ENCODE results near the gene GJD3. TPM values are rescaled to one million over a fixed set of nuclear protein-coding genes. Genes with fewer than 3 reads are reported as not detected.

Gene GJD3
- total RNA-seq, 2 experiments from 2014 or later = not detected

- CTCF ChIA-PET = no interaction called here
- Mint-ChIP-seq H3K4me3 (no peak overlapping the region), H3K27ac (peak overlapping the region; percentile 60), H3K36me3 (ENCODE audit: low read depth) (peaks cover 42% of the 10 kb centered on the region), H3K9me3 (no peaks in the 10 kb centered on the region), H3K27me3 (no peaks in the 10 kb centered on the region), H3K4me1 (peaks cover 67% of the 10 kb centered on the region)
- no peak for DNase-seq
- POLR2A ChIA-PET = interaction anchor here (0.7 to 2.3 kb wide), 5 partner anchors 10 to 69 kb away, joined by 3 to 8 read pairs (median 4); partner anchors contain the start of gene TOP2A
These were observed 15.7 kb downstream of the GJD3 start for GRCh38 chr17:40348562-40349476.

DNA sequence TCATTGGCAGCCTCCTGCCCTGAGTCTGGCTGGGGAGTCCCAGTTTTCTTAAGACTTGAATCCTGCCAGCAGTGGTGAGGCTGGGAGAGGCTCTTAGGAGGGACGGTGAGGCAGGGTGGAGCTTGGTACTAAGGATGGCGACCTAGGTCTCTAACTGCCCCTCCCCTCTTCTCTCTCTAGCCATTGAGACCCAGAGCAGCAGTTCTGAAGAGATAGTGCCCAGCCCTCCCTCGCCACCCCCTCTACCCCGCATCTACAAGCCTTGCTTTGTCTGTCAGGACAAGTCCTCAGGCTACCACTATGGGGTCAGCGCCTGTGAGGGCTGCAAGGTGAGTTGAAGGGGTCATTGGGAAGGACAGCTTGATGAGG, 16.4 kb downstream of the GJD3 start:
- CTCF ChIA-PET = no interaction called here
- Mint-ChIP-seq H3K4me1 (peaks cover 72% of the 10 kb centered on the region), H3K27ac (peak overlapping the region; percentile 59), H3K4me3 (no peak overlapping the region), H3K27me3 (no peaks in the 10 kb centered on the region), H3K9me3 (no peaks in the 10 kb centered on the region), H3K36me3 (ENCODE audit: low read depth) (peaks cover 49% of the 10 kb centered on the region)
- no peak for DNase-seq
- POLR2A ChIA-PET = interaction anchor here (0.7 to 2.3 kb wide), 5 partner anchors 9 to 70 kb away, joined by 3 to 8 read pairs (median 4); partner anchors contain the start of gene TOP2A

- no peak overlapping the region for H3K4me3 Mint-ChIP-seq
- no peak for DNase-seq
- peaks cover 72% of the 10 kb centered on the region for H3K4me1 Mint-ChIP-seq
- no peaks in the 10 kb centered on the region for H3K9me3 Mint-ChIP-seq
- ChIA-PET CTCF (no interaction called here), POLR2A (interaction anchor here (0.9 to 3.6 kb wide), 5 partner anchors 8 to 70 kb away, joined by 3 to 13 read pairs (median 4); partner anchors contain the start of gene TOP2A)
- H3K27ac Mint-ChIP-seq = peak overlapping the region; percentile 59
- H3K36me3 Mint-ChIP-seq (ENCODE audit: low read depth) = peaks cover 50% of the 10 kb centered on the region
- H3K27me3 Mint-ChIP-seq = no peaks in the 10 kb centered on the region
These were observed 17.0 kb downstream of the GJD3 start for GRCh38 chr17:40347319-40348135.

GRCh38 chr17:40346765-40347158, 17.8 kb downstream of the GJD3 start:
- POLR2A ChIA-PET = interaction anchor here (1.4 to 3.6 kb wide), 4 partner anchors 19 to 32 kb away, joined by 5 to 14 read pairs (median 10); no protein-coding TSS in a partner anchor
- peak overlapping the region; percentile 64 for H3K27ac Mint-ChIP-seq
- CTCF ChIA-PET = interaction anchor here (2.4 kb wide), 1 partner anchor 8 kb away, joined by 10 read pairs; no protein-coding TSS in a partner anchor
- no peak overlapping the region for H3K4me3 Mint-ChIP-seq
- peaks cover 71% of the 10 kb centered on the region for H3K4me1 Mint-ChIP-seq
- no peaks in the 10 kb centered on the region for H3K9me3 Mint-ChIP-seq
- no peaks in the 10 kb centered on the region for H3K27me3 Mint-ChIP-seq
- H3K36me3 Mint-ChIP-seq (ENCODE audit: low read depth) = peaks cover 43% of the 10 kb centered on the region
- no peak for DNase-seq

DNA sequence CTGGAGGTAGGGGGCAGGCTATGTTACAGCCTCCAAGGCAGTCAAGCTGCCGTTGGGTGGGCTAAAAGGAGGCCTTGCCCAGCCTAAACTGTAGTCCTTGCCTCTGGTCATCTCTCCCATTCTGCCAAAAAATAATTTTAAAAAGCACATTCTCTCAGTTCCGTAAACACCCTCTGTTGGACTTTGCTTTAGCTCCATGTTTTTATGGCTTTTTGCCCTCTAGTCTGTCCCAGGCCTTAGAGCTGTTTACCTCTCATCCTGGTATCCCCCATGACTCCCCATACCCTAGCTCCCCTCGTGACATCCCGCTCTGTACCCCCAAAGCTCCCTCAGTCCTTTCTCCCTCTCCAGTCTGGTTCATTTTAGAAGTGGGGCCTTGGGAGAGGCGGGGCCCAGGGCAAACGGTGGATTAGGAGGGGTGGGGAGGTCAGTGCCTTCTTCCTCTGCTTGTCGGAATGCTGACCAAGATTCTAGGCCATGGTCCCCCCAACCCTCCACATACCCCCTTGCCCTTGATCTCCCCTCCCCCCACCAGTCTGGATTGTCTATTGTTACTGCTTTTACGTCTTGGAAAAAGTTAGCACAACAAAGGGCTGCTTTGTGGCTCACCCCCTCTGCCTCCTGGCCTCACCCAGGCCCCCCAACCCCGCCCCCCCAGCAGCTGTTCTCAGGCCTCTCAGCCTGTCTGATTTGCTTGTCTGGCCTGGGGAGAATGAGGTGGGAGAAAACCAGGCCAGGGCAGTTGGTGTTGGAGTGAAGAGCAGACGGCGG, 18.4 kb downstream of the GJD3 start:
- Mint-ChIP-seq H3K27ac (peak overlapping the region; percentile 9), H3K36me3 (ENCODE audit: low read depth) (peaks cover 41% of the 10 kb centered on the region), H3K27me3 (no peaks in the 10 kb centered on the region), H3K4me3 (no peak overlapping the region), H3K4me1 (peaks cover 71% of the 10 kb centered on the region), H3K9me3 (no peaks in the 10 kb centered on the region)
- CTCF ChIA-PET = interaction anchor here (0.7 to 2.4 kb wide), 5 partner anchors 9 to 44 kb away, joined by 3 to 10 read pairs (median 3); no protein-coding TSS in a partner anchor
- DNase-seq = no peak
- POLR2A ChIA-PET = interaction anchor here (0.6 to 3.6 kb wide), 15 partner anchors 9 to 233 kb away, joined by 3 to 14 read pairs (median 4); partner anchors contain the start of genes CDC6, TOP2A and WIPF2

DNA sequence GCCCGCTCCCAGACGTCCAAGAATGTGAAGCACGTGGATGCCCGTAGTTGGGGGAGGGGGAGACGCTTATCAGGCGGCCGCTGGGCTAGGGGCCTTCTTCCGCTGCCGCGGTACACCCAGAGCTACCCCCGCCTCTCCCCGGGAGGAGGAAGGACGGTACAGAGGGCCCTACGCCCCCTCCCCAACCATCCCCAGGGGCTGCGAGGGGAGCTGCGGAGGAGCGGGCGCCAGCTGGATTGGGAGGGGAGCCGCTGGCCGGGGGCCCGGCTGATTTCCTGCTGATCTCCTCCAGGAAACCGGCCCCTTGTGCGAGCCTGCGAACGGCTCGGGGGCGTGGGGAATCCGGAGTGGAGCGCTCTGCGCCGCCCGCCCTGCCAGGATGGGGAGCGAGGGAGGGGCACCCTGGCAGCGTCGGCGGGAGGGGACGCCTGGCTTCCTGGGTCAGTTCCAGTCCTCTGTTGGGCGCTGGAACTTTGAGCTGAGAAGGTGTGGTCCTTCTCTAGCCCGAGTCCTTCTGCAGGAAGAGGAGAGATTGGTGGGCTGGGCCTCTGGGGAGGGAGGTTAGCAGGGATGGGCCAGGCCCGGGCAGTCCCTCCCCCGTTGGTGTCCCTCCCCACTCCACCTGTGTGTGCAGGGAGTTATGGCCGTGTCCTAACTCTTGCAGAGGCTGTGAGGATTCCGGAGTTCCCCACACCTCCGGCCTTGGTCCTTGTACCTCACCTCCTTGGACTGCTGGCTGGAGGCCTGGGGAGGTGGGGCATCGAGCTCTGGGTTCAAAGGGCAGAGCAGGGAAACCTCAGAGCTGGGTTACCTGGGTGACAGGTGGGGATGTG, 19.2 kb downstream of the GJD3 start:
- H3K36me3 Mint-ChIP-seq (ENCODE audit: low read depth) = peaks cover 48% of the 10 kb centered on the region
- CTCF ChIA-PET = interaction anchor here (0.7 to 2.4 kb wide), 5 partner anchors 9 to 44 kb away, joined by 3 to 10 read pairs (median 3); no protein-coding TSS in a partner anchor
- no peaks in the 10 kb centered on the region for H3K27me3 Mint-ChIP-seq
- peak overlapping the region; percentile 64 for H3K27ac Mint-ChIP-seq
- POLR2A ChIA-PET = interaction anchor here (0.6 to 3.6 kb wide), 14 partner anchors 9 to 232 kb away, joined by 3 to 14 read pairs (median 4); partner anchors contain the start of genes CDC6, TOP2A and WIPF2
- no peaks in the 10 kb centered on the region for H3K9me3 Mint-ChIP-seq
- DNase-seq = peak; percentile 34
- peak overlapping the region; percentile 28 for H3K4me3 Mint-ChIP-seq
- H3K4me1 Mint-ChIP-seq = peaks cover 79% of the 10 kb centered on the region

DNA sequence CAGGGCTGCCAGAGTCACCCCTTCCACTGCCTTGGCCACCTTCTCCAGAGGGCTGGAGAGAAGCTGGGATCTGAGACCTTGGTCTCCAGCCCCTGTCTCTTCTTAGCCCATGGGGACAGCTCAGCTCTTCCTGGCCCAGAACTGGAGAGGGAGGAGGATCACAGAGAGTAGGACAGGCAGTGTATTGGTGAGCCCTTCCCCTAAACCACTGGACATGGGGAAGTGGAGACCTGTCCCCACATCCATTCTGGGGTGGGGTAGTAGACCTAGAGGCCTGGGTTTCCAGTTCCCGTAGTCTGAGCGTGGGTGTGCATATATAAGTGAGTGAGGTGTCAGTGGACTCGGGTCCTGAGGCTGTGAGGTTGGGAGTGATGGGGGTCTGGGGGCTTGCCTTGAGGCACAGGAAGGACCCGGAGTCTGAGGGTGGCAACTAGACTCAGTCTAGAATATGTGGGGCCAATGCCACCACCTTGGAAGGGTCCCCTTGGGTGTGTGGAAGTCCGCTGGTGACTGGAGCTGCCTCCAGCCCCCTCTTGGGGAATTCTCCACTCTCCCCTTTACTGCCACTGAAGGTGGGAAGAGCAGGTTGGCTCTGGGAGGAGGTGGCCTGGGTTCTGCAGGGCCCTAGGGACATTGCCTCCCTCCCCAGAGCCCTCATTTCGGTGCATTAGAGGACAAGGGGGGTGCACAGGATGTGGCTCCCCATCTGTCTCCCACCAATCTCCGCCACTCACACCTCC, 19.9 kb downstream of the GJD3 start:
- ChIA-PET POLR2A (interaction anchor here (0.9 to 3.6 kb wide), 9 partner anchors 10 to 232 kb away, joined by 3 to 14 read pairs (median 4); no protein-coding TSS in a partner anchor), CTCF (interaction anchor here (1.5 to 2.4 kb wide), 3 partner anchors 10 to 42 kb away, joined by 3 to 10 read pairs (median 6); no protein-coding TSS in a partner anchor)
- H3K36me3 Mint-ChIP-seq (ENCODE audit: low read depth) = peaks cover 46% of the 10 kb centered on the region
- H3K27ac Mint-ChIP-seq = peak overlapping the region; percentile 64
- DNase-seq = no peak
- H3K4me3 Mint-ChIP-seq = peak overlapping the region; percentile 28
- no peaks in the 10 kb centered on the region for H3K27me3 Mint-ChIP-seq
- H3K4me1 Mint-ChIP-seq = peaks cover 83% of the 10 kb centered on the region
- H3K9me3 Mint-ChIP-seq = no peaks in the 10 kb centered on the region

GRCh38 chr17:40343219-40344119, 21.1 kb downstream of the GJD3 start:
- Mint-ChIP-seq H3K27ac (peak overlapping the region; percentile 36), H3K36me3 (ENCODE audit: low read depth) (peaks cover 45% of the 10 kb centered on the region), H3K4me3 (peak overlapping the region; percentile 59), H3K27me3 (no peaks in the 10 kb centered on the region), H3K9me3 (no peaks in the 10 kb centered on the region), H3K4me1 (peaks cover 86% of the 10 kb centered on the region)
- DNase-seq = no peak
- ChIA-PET POLR2A (interaction anchor here (0.9 to 1.2 kb wide), 4 partner anchors 13 to 38 kb away, joined by 3 to 4 read pairs (median 3); no protein-coding TSS in a partner anchor), CTCF (interaction anchor here (1.9 kb wide), 1 partner anchor 41 kb away, joined by 6 read pairs; no protein-coding TSS in a partner anchor)

DNA sequence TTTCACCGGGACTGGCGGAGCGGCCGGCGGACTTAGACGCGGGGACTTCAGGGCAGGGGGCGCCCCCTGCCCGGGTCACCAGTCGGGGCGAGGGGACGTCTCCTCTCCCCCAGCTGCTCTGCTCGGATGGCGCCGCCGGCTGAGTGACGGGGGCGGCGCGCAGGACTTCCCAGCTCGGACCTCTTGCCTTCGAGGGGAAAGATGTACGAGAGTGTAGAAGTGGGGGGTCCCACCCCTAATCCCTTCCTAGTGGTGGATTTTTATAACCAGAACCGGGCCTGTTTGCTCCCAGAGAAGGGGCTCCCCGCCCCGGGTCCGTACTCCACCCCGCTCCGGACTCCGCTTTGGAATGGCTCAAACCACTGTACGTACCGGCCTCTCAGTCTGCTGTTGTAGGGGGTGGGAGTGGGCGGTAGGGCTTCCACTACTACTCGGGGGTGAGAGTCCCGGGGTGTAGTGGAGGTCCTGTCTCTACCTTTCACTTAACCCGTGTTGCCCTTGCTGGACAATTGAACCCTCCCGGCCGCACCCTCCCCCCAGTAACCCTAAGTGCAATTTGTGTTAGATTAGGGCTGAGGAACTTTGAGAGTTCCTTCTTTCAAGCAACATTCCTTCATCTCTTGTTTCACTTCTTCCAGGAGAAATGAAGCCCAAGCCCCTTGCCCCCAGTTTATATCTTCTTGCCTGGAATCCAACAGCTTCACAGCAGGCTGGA, 21.9 kb downstream of the GJD3 start:
- no peaks in the 10 kb centered on the region for H3K9me3 Mint-ChIP-seq
- H3K4me3 Mint-ChIP-seq = peak overlapping the region; percentile 59
- POLR2A ChIA-PET = interaction anchor here (1.2 kb wide), 1 partner anchor 37 kb away, joined by 3 read pairs; no protein-coding TSS in a partner anchor
- H3K36me3 Mint-ChIP-seq (ENCODE audit: low read depth) = peaks cover 52% of the 10 kb centered on the region
- H3K27me3 Mint-ChIP-seq = no peaks in the 10 kb centered on the region
- CTCF ChIA-PET = interaction anchor here (1.9 kb wide), 1 partner anchor 40 kb away, joined by 6 read pairs; no protein-coding TSS in a partner anchor
- H3K4me1 Mint-ChIP-seq = peaks cover 87% of the 10 kb centered on the region
- no peak for DNase-seq
- peak overlapping the region; percentile 36 for H3K27ac Mint-ChIP-seq
